Measurements from ENCODE around the gene CALCR.
"Not testable (repeated sequence)": the region's sequence is repeated elsewhere in the genome, so short reads cannot be mapped to it uniquely, and the experiment has no call there.

Gene CALCR

DNA sequence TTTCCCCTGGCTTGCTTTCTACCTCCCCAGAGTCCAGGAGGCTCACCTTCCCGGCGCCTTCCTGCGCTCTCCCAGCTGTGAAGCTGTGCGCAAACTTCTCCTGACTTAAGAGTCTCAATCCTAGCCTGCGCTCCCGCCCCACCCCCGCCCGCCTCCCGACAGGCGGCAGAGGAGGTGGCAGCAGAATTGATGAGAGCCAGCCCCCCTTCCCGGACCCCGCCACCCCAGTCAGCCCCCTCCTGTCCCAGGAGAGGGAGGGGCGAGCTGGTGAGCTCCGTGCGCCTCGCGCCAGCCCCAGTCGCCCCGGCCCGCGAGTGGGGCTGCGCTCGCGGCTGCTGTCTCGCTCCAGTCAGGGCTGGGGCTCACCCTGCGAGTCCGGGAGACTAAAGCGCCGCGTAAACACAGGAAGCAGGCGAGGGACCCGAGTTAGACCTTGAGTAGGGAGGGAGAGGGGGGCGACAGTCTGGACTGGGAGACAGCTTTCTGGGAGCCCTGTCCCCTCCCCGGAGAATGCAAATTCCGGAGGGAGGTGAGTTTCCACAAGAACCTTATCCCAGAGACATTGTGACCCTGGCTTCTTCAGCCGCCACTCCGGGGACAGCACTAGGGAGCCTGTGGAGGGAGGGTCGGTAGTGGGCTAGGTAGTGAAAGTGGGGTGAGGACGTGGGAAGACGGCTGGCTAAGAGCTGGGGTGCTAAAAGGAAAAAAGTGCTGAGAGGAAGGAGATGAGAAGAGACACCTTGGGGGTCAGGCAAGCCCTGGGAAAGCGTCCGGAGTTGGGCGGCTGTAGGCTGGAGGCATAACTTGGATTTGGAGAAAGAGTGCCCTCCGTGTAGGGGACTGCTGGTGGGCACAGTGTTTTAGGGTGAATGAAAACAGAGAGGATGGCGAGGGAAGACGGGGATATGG, at the start of gene CALCR:
CALCR (minus strand) TSS at position 79 of the 909 bp plus-strand sequence. CDS start 87,743 bp downstream, outside the sequence.
- no peak for DNase-seq (ENCODE audit: low read depth in 2 of 2)

DNA sequence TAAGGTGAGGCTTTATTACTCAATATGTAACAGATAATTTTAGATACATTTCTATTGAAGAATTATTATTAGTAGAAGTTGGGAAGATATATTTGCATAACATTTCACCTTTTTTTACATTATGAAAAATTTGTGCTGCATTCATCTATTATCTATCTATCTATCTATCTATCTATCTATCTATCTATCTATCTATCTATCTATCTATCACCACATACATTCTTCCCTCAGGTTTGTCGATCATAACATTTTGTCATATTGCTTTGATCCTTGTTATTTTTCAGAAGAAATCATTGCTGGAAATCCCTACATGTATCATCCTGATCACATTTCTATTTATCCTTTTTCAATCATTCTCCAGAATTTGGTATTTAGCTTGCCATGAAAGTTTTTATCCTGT, 49.3 kb upstream of the CALCR start:
- no peak for DNase-seq (ENCODE audit: low read depth in 2 of 2)

DNA sequence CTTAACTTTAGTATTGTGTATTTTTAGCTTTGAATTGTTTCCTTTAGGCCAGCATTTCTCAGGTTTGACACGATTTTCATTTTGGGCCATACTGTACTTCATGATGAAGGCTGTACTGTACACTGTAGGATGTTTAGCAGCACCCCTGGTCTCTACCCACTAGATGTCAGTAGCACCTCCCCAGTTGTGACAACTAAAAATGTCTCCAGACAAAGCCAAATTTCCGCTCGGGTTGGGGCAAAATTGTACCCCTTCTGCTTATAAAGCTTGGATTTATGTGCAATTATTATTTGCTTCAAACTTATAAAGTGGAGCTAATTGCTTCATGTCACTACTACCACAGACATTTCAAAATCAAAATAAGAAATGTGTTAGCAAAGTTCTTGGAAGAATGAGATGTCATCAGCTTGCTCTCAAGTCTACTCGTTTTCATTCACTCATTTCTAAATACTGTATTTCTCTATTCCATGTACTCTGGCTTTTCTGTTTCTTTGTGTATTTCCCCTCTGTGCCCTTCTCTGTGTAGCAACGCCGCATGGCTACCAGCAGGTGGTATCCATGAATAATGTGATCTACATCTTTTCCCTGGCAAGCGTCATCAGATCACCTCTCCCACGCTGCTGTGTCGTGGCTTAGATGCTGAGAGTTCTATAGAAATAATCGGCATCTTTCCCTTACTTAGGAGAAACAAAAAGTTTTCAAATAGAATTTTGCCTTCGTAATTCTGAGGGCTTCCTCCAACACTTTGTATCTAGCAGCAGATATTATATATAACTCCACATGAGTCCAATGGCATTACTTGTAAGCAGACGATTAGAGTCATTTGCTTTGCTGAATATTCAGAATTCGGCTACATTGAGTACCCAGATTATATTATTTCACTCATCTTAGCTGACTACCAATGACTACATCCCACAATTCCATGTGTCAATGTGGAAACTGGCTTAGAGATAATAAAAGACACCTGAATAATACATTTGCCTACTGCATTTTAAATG, 47.8 kb upstream of the CALCR start:
- no peak for DNase-seq (ENCODE audit: low read depth in 2 of 2)

DNA sequence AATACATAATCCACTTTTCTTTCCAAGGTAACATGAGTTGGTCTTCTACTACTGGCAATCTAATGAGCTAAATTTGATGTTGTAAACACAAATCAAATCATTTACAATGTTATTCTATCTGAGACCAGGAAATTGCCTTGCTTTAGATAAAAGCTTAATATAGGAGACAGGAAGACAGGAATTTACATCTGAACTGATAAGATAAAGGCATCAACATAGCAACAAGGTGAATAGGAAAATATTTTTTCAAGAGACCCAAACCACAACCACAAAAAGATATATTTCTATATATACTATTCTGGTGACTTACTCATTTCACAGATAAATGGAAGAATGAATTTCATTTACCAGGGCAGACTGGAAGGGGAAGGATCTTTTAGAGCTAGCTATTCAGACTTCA, 46.3 kb upstream of the CALCR start:
- no peak for DNase-seq (ENCODE audit: low read depth in 2 of 2)

DNA sequence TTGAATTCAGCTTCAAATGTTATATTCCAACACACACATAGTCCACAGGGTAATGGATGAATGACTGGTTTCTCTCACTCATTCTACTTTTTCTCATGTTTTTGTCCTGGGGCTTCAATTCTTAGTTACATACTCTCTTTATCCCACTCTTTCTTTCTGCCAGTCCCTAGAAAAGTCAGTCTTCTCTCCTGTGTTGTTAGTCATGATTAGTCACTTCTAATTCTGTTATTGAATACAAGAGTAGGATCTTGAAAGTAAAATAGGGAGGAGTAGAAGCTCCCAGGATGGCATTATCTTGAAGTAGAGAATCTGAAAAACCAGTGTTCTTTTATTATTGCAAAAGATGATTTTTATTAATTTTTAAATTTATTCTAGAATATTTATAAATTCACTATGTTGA, 45.5 kb upstream of the CALCR start:
- DNase-seq (ENCODE audit: low read depth in 2 of 2), result no peak

DNA sequence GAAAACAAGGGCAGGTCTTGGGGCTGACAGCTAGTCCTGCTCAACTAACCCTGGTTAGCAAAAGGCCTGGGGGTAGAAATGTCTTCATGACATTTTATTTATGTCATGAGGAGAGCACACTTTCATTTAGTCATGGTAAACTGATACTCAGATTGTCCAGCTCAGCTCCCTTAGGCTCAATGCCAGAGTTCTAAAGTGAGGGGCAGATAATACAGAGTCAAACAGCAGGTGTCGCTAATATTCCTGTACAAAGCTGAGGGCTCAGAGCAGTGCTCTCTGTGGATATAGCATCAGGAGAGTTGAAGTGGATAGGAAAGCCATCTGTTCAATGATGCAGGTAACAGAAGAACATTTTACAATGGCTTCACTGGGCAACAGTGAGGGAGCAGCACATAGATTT, 26.8 kb upstream of the CALCR start:
- no peak for DNase-seq (ENCODE audit: low read depth in 2 of 2)

DNA sequence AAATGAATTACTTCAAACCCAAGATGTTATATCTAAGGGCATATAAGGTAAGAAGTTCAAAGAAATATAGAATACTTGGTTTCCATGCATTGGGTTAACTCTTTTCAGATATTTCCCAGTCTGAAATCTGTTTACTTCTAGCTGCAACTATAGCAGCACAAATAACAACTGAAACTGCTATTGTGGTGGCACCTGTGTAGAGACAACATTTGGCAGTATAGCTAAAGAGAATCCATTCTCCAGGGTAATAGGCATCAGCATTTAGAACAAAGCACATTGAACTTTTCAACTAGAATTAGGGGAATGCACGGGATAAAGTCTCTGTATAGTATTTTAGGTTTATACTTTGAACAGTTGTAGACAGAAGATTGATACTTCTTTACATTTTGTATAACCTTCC, 19.7 kb upstream of the CALCR start:
- no peak for DNase-seq (ENCODE audit: low read depth in 2 of 2)

DNA sequence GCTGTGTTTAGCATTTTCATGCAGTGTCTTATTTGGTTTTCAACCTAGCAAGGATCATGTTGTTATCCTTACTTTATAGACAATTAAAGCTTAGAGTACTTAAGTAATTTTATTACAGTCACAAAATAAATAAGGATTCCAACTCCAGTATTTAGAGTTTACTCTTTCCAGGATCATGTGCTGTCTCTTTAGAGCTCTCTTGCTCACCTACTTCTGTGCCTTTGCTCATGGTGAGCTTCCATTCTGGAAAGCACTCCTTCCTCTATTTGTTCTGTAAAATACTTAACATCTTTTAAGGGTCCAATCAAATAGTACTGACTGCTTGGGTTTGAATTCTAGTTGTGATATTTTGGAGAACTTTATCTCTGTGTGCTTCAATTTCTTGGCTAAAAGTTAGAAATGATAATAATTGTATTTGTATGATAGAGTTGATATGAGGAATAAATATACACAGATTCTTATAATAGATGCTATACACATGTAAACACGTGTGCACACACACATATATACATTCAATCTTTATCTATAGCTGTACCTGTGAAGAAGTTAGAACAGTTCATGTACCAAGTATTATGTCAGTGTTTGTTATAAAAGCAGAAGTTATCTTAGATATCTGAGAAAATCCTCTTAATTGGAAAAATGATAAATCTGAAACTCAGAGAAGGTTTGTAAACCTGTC, 18.2 kb upstream of the CALCR start:
- no peak for DNase-seq (ENCODE audit: low read depth in 2 of 2)

DNA sequence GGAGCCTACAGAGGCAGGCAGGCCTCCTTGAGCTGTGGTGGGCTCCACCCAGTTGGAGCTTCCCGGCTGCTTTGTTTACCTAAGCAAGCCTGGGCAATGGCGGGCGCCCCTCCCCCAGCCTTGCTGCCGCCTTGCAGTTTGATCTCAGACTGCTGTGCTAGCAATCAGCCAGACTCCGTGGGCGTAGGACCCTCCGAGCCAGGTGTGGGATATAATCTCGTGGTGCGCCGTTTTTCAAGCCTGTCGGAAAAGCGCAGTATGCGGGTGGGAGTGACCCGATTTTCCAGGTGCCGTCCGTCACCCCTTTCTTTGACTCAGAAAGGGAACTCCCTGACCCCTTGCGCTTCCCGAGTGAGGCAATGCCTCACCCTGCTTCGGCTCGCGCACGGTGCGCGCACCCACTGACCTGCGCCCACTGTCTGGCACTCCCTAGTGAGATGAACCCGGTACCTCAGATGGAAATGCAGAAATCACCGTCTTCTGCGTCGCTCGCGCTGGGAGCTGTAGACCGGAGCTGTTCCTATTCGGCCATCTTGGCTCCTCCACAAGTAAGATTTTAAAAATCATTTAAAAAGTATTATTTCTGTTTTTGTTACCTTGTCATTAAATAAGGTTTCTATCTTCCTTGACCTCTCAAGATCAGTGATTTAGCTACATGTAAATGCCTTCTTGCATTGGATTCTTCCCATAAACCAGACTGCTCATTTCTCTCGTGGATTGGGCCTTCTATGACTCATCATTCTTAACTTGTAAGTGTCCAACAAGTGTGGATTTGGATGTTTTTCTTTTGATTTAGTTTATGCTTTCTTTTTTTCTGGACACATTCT, 16.9 kb upstream of the CALCR start:
- DNase-seq (ENCODE audit: low read depth in 2 of 2), result not testable (repeated sequence)

DNA sequence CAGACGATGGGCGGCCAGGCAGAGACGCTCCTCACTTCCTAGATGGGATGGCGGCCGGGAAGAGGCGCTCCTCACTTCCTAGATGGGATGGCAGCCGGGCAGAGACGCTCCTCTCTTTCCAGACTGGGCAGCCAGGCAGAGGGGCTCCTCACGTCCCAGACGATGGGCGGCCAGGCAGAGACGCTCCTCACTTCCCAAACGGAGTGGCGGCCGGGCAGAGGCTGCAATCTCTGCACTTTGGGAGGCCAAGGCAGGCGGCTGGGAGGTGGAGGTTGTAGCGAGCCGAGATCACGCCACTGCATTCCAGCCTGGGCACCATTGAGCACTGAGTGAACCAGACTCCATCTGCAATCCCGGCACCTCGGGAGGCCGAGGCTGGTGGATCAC, 11.9 kb upstream of the CALCR start:
- not testable (repeated sequence) for DNase-seq (ENCODE audit: low read depth in 2 of 2)

DNA sequence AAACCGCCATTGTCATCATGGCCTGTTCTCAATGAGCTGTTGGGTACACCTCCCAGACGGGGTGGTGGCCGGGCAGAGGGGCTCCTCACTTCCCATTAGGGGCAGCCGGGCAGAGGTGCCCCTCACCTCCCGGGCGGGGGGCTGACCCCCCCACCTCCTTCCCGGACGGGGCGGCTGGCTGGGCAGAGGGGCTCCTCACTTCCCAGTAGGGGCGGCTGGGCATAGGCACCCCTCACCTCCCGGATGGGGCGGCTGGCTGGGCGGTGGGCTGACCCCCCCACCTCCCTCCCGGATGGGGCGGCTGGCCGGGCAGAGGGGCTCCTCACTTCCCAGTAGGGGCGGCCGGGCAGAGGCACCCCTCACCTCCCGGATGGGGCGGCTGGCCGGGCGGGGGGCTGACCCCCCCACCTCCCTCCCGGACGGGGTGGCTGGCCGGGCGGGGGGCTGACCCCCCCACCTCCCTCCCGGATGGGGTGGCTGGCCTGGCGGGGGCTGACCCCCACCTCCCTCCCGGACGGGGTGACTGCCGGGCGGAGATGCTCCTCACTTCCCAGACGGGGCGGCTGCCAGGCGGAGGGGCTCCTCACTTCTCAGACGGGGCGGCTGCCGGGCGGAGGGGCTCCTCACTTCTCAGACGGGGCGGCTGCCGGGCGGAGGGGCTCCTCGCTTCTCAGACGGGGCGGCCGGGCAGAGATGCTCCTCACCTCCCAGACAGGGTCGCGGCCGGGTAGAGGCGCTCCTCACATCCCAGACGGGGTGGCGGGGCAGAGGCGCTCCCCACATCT, 11.4 kb upstream of the CALCR start:
- not testable (repeated sequence) for DNase-seq (ENCODE audit: low read depth in 2 of 2)

DNA sequence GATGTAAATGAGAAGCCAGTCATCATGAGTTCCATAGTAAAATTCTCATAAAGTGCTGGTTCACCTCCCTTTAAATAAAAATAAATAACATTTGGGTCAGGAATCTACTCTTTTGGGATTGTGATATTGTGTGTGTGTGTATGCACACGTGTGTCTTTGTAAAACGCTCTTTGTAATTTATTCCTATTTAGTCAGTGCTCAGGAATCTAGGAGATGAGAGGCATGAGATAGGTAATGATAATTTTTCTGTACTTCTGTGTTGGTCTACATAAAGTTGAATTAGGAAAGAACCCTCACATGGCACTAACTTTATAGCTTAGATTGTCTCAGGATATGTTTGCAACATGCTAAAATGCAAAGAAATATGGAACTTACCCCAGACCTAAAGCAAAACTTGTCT, 4.9 kb upstream of the CALCR start:
- no peak for DNase-seq (ENCODE audit: low read depth in 2 of 2)

DNA sequence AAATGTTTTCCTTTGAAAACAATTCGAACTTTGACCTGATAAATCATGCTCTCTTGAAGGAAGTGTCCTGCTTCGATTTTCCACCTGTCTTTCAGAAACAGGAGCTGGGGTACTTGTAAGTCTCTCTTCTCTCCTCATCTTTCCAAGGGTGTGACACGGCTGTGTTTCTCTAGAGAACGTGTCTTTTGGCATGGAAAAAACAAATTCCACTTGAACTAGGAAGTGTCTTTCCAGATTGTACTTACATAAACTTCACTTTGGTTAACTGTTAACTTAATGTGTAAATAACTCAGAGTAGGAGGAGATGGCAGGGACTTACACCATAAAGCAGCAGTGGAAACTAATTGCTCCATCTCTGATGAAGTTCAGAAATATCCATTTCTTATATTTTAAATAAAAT, 4.2 kb upstream of the CALCR start:
- no peak for DNase-seq (ENCODE audit: low read depth in 2 of 2)

DNA sequence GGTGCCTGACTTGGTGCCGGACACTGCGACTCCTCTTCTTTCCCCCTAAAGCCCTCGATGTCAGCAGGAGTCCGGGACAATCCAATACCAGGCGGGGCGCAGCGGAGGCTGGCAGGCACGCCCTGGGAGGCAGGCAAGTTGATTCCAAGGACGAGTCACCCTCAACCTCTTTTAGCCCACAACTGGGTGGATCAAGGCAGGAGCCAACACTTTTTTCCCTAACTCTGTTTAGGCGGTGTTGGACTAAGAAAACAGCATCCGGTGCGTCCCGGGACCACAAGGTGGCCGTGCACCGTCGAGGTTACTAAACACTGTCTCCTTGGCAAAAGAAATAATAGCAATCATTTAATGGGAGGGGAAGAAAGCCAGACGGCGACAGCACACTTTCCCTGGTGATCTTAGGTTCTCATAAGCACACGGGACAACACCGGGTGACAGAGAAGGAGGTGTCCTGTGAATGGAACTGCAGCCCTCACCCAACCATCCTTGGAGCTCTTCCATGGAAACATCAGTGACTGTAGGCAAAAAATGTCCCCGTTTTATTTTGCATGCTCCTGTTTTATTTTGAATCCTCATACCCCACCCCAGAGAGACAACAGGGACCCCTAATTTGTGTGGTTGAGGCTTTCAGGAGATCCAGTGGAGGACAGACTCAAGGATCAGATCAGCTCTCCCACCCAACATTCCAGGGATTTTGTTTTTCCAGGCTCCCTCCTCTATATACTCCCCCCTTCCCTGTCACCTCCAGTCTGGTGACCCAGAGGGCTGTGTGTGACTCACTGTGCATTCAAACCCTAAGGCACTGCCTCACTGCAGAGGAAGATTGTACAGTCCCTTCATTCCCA, 1.3 kb upstream of the CALCR start:
- DNase-seq (ENCODE audit: low read depth in 2 of 2), result no peak

DNA sequence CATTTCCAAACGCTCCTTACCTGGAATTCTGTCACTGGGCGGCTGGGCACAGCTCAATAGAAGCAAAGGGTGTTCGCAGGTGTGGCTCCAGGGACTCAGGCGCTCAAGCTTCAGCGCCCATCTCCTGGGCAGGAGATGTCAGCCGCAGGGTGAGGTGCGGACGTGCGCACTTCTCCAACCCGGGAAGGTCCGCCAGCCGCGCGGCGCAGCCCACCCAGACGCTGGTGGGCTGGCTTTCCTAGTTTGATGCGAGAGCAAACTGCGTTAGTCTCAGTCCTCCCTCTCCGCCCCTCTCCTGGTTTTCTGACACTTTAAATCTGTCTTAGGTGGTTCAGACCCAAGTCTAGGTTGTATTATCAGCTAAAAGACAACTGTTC, 267 bp downstream of the CALCR start:
- DNase-seq (ENCODE audit: low read depth in 2 of 2), result no peak

DNA sequence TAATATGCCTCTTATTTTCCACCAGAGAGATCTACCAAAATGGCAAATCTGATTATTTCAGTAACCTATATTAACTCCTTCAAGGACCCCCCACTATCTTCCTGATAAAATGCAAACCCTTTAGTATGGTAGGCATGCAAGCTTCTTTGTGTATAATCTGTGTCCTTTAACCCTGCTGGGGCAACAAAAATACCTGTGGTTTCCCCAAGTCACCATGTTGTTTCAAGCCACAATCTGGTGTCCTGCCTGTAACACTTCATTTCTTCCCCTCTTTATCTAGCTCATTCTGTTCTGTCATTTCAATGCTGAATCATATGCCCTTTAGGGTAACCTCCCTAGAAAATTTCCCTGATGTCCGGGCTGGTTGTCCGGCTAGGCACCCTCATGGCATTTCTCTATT, 5.3 kb downstream of the CALCR start:
- no peak for DNase-seq (ENCODE audit: low read depth in 2 of 2)

DNA sequence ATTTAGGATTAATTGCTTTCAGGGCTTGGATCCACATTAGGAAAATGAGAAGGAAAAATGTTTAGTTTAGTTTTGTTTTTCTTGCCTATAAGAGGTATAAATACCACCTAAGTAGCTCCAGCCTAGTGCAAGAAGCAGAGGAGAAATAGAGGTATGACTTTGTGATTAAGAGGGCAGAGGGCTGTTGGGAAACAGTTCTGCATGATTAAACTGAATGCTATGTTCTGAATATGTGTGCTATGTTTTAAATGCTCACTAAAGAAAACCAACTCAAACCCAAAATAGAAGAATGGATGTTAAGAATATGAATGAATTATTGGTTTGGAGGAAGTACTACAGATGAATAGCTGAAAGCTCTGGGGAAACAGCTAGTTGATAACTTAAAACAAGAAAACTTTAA, 7.6 kb downstream of the CALCR start:
- DNase-seq (ENCODE audit: low read depth in 2 of 2), result no peak

DNA sequence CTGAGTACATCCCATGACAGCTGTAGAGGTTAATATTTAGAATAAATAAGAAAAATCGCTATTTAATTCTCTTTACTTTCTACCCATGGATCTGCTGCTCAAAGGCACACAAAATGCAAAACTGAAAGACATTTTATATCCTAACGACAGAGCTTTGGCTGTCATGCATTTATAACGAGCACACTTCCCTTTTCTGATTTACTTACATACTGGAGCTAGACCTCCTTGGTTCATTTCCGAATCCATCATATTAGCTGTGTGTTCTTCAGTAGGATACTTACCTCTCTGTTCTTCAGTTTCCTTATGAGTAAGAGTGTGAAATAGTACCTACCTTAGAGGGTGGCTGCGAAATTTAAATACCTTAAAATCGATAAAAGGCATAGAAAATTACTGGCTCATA, 10.9 kb downstream of the CALCR start:
- DNase-seq (ENCODE audit: low read depth in 2 of 2), result no peak

DNA sequence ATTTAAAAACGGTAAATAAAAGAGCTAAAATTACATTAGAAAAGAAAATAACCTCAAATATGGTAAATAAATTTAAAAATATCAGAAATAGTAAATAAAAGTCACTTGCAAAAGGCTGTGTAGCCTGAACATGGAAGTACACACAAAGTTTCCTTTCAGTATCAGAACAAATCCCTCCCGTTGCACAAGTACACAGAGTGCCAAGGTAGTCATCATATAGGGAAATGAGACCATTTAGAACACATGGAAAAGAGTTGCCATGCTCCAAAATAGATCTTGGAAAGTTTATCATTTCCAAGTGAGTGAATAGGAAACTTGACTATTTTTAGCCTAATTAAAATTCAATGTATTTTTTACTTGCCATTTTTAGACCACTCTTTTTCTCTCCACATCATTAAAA, 11.6 kb downstream of the CALCR start:
- no peak for DNase-seq (ENCODE audit: low read depth in 2 of 2)

All from stimulated activated CD8-positive, alpha-beta memory T cell treated with anti-CD3 and anti-CD28 coated beads, Interleukin-2, amount 100 ng/mL, for 1 hour (primary cell).